HG03565 (cell line): Measurements from ENCODE around the gene AGBL4.

ENCODE experiments used
- ATAC-seq: cut with Tn5 transposase; IDR thresholded peaks from one replicate; pipeline ENCODE4 v1.9.1; 2021; ENCODE audit warnings: mild to moderate bottlenecking, moderate library complexity; ENCODE audit not compliant: unreplicated experiment

Gene AGBL4

GRCh38 chr1:48741380-48741779 is 1282.4 kb downstream of the AGBL4 start:
- no peak for ATAC-seq

- ATAC-seq, result no peak
Observed at GRCh38 chr1:48740621-48741020, 1283.1 kb downstream of the AGBL4 start.

GRCh38 chr1:48739091-48739490 is 1284.7 kb downstream of the AGBL4 start:
- no peak for ATAC-seq

GRCh38 chr1:48738356-48738755 is 1285.4 kb downstream of the AGBL4 start:
- no peak for ATAC-seq

GRCh38 chr1:48735796-48736195 is 1288.0 kb downstream of the AGBL4 start:
- ATAC-seq, result no peak

- peak; percentile 47 for ATAC-seq
Observed at GRCh38 chr1:48730164-48730910, 1293.4 kb downstream of the AGBL4 start.

- no peak for ATAC-seq
Observed at GRCh38 chr1:48728584-48728983, 1295.2 kb downstream of the AGBL4 start.

GRCh38 chr1:48726557-48727215 is 1297.1 kb downstream of the AGBL4 start:
- no peak for ATAC-seq

GRCh38 chr1:48726139-48726538 is 1297.6 kb downstream of the AGBL4 start:
- no peak for ATAC-seq

- no peak for ATAC-seq
Observed at GRCh38 chr1:48725341-48726046, 1298.3 kb downstream of the AGBL4 start.

- no peak for ATAC-seq
Observed at GRCh38 chr1:48720929-48721328, 1302.8 kb downstream of the AGBL4 start.

- ATAC-seq, result no peak
Observed at GRCh38 chr1:48718705-48719104, 1305.0 kb downstream of the AGBL4 start.

GRCh38 chr1:48718116-48718630 is 1305.6 kb downstream of the AGBL4 start:
- no peak for ATAC-seq

- ATAC-seq, result no peak
Observed at GRCh38 chr1:48717082-48717481, 1306.7 kb downstream of the AGBL4 start.

GRCh38 chr1:48715921-48716320 is 1307.8 kb downstream of the AGBL4 start:
- no peak for ATAC-seq

- no peak for ATAC-seq
Observed at GRCh38 chr1:48710915-48711314, 1312.8 kb downstream of the AGBL4 start.

- no peak for ATAC-seq
Observed at GRCh38 chr1:48710318-48710717, 1313.4 kb downstream of the AGBL4 start.

- ATAC-seq, result no peak
Observed at GRCh38 chr1:48704736-48705135, 1319.0 kb downstream of the AGBL4 start.

- ATAC-seq, result no peak
Observed at GRCh38 chr1:48701445-48701844, 1322.3 kb downstream of the AGBL4 start.

GRCh38 chr1:48697066-48697707 is 1326.6 kb downstream of the AGBL4 start:
- peak; percentile 56 for ATAC-seq

GRCh38 chr1:48695161-48695560 is 1328.6 kb downstream of the AGBL4 start:
- no peak for ATAC-seq
